HEK293 (cell line): ENCODE measurements around the gene DENND6B.

Experiments used
- CTCF ChIP-seq: fragments of 450-650 bp; formaldehyde crosslinking; IDR thresholded peaks from 2 replicates; pipeline ENCODE4 v1.5.1; 2016; ENCODE audit warnings: missing biosample characterization, missing genetic modification characterization
- GLIS1 ChIP-seq: fragments of 450-650 bp; formaldehyde crosslinking; IDR thresholded peaks from 2 replicates; pipeline ENCODE4 v1.5.1; 2016; ENCODE audit warnings: missing biosample characterization, missing genetic modification characterization
- ZNF274 ChIP-seq, 2 experiments: fragments of 200-500 bp in 1 of 2; fragments of 450-650 bp in 1 of 2; sonication (Bioruptor generic) in 1 of 2; formaldehyde crosslinking in 1 of 2; IDR thresholded peaks; 2 replicates each; pipeline versions ENCODE4 v1.5.1 to v1.6.1; 2014 to 2016; ENCODE audit warnings: borderline replicate concordance in 1 of 2, inconsistent platforms in 1 of 2, low read length in 1 of 2, missing biosample characterization in 1 of 2, missing genetic modification characterization in 1 of 2

- TF ChIP-seq GLIS1 (tag by site-specific recombination) (no peak), ZNF274 (IDR thresholded peaks at IDR 0.05; ENCODE audit: low read length) (no peak), ZNF274 (tag by site-specific recombination; IDR thresholded peaks at IDR 0.05; ENCODE audit: borderline replicate concordance) (no peak), CTCF (tag by site-specific recombination) (no peak)
Observed at GRCh38 chr22:50316114-50317065, 10.4 kb downstream of the DENND6B start.
